NCI-H2081 (cell line): Measurements from ENCODE around the gene RLIM.
"Not testable (repeated sequence)": the region's sequence is repeated elsewhere in the genome, so short reads cannot be mapped to it uniquely, and the experiment has no call there.

Experiments used
- DNase-seq, 2 experiments: peaks; one replicate each; lab custom pipeline; 2025; lab: John Stamatoyannopoulos, UW

RLIM gene, protein sequence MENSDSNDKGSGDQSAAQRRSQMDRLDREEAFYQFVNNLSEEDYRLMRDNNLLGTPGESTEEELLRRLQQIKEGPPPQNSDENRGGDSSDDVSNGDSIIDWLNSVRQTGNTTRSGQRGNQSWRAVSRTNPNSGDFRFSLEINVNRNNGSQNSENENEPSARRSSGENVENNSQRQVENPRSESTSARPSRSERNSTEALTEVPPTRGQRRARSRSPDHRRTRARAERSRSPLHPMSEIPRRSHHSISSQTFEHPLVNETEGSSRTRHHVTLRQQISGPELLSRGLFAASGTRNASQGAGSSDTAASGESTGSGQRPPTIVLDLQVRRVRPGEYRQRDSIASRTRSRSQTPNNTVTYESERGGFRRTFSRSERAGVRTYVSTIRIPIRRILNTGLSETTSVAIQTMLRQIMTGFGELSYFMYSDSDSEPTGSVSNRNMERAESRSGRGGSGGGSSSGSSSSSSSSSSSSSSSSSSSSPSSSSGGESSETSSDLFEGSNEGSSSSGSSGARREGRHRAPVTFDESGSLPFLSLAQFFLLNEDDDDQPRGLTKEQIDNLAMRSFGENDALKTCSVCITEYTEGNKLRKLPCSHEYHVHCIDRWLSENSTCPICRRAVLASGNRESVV

DNA sequence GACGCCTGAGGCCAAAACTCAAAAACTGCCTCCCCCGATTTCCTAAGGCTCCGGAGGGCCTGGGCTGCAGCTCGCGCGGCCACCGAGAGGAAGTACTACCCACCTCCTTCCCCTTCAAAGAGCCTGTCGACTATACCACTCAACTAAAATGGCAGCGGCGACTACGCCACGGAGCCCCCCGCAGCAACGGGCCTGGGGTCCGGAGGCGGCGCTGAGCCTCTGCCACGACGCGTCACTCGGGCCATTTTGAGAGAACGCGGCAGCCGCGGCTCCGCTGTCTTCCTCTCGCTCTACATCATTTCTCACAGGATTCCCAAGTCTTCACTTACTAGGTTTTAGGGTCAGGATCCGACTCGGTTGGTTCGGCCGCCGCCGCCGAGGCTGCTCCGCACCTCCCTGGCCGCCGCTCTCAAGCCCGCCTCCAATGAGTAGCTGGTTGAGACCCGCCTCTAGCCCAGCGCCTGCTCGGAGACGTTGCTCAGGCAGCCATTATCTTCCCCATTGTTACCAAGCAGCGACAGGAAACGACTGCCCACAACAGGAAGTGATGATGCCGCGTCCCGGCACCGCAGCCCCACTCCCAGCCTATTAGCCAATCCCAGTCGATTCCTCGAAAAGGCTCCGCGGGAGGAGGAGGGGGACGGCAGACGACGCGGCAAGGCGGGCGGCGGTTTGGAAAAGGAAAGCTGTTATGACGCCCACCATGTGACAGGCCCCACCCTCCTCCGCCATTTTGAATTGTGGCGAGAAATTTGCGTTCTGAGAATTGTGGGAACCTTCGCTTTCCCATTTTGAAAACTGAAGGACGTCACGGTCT, at the start of gene RLIM:
RLIM (minus strand) TSS at position 532 of the 817 bp plus-strand sequence. CDS start 18,647 bp downstream, outside the sequence.
- peak; percentile 94 to 96 for DNase-seq

DNA sequence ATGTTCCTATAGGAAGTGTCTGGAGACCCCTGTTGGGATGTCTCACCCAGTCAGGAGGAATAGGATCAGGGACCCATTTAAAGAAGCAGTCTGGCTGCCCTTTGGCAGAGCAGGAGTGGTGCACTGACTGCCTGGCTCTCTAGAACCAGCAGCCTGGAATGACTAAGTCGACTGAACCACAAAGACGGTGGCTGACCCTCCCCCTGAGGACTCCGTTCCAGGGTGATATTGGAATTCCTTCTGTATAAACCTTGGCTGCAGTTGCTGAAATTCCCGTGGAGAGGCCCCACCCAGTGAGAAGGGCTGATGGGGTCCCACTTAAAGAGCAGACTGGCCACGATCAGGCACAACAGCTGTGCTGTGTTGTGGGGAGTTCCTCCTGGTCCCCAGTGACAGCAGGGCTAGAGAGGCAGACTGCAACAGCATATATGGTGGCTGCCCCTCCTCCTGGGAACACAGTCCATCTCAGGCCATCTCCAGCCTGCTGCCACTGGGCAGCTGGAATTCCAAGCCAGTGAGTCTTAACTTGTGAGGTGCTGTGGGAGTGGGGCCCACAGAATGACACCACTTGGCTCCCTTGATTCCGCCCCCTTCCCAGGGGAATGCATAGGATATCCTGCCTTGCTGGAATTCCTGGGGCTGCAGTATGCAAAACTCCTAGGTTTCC, 41.8 kb upstream of the RLIM start:
- DNase-seq, result no peak

DNA sequence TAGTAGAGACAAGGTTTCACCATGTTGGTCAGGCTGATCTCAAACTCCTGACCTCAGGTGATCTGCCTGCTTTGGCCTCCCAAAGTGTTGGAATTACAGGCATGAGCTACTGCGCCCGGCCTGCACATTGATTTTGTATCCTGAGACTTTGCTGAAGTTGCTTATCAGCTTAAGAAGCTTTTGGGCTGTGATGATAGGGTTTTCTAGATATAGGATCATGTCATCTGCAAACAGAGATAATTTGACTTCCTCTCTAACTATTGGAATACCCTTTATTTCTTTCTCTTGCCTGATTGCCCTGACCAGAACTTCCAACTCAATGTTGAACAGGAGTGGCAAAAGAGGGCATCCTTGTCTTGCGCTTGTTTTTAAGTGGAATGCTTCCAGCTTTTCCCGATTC, 40.5 kb upstream of the RLIM start:
- DNase-seq, result not testable (repeated sequence)

DNA sequence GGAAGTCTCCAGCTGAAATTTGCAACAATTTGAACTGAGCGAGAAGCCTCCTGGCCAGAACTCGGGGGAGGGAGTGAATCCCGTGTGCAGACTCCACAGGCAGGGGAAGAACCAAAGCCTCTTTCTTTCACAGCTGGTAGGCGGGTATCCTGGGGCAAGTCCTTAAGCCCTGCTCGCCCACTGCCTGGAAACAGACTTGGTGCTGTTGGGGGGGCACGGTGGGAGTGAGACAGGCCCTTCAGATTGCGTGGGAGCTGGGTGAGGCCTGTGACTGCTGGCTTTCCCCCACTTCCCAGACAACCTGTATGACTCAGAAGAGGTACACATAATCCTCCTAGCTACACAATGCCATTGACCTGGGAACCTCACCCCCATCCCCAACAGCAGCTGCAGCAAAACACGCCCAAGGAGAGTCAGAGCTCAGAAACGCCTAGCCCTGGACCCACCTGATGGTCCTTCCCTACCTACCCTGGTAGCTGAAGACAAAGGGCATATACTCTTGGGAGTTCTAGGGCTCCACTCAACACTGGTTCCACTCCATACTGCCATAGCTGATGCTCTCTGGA, 22.4 kb upstream of the RLIM start:
- DNase-seq, result no peak

DNA sequence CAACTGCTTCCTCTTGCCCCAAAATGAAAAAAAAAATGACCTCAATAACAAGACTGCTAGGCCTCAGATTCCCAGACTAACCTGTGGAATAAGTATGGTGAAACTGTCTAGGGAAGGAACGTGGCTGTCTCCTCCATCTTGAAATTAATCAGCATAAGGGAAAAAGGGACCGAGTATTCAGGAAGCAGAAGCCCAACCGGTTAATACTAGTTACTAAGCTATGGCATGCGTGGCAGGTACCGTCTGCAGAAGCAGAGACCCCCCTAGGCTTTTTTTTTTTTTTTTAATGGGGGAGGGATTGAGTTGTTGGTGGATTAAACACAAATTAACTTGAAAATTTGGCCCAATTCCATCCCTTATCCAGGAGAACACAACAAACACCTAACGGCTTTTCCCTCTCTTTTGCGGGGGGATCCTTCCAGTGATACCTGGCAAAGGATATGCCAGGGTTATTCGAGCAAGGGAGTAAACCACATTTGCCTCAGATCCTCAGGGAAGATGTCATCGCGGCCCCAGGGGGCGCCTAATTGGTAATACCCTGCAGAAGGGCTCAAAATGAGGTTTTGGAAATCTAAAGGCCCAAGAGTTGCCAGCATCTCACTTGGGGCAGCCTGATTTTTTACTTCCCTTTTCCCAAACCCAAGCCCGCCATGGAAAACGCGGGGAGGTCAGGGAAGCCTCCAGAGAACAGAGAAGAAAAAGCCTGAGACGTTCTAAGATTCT, 893 bp downstream of the RLIM start:
- peak in 1 of 2 experiments; percentile 36 for DNase-seq

DNA sequence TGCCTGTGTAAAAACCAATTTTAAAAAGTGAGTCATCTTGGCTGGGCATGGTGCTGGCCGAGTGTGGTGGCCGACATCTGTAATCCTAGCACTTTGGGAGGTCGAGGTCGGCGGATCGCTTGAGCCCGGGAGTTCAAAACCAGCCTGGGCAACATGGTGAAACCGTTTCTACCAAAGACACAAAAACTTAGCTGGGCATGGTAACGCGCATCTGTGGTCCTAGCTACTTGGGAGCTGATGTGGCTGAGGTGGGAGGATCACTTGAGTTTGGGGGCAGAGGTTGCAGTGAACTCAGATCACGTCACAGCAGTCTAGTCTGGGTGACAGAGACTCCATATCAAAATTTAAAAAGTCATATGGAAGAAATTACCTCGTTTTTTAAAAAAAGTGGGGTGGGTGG, 7.6 kb downstream of the RLIM start:
- DNase-seq, result no peak

DNA sequence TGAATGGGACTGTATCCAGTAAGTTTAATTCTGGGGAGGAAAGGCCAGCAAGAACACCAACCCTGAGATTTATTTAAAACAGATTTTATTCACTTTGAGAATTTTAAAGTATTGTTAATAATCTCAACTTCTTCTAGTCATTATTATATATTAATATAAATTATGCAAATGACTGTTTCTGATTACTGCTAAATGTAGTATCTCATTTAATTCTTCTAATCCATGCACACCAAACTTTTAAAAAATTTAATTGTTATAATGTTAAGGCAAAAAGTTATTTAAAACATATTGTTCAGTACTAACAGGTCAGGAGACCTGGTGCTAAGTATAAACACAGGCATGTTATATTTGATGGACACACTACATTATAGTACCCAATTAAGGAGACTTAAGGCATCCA, 8.1 kb downstream of the RLIM start:
- DNase-seq, result no peak

DNA sequence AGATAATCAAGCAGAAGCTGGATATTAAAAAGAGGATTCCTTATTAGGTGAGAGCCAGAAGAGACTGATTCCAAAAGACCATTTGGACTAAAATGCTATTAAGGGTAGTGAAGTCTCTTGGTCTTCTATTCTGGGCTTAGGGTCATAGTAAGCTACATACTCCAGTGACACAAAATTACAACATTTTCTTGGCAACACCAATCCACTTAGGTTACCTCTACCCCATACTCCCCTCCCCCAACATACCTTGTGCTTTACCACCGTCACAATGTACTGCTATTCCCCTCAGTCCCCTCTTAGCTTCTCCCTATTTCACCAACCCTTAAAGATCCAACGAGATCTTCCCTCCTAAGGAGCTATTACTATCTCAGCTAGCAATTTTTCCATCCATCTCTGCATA, 11.4 kb downstream of the RLIM start:
- no peak for DNase-seq

DNA sequence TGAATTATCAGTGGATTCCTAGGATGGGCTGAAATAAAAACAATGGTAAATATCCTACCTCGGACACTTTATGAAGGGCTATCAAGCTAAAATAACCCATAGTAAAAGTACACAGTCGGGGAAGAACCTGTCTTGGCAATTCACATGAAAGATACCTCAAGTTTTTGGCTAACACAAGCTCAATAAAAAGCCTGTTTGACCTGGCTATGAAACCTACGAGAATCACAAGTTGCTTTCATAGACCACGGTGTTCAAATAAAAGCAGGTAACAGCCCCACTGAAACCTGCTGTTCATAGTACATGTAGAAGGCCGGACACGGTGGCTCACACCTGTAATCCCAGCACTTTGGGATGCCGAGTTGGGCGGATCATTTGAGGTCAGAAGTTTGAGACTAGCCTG, 12.3 kb downstream of the RLIM start:
- no peak for DNase-seq

DNA sequence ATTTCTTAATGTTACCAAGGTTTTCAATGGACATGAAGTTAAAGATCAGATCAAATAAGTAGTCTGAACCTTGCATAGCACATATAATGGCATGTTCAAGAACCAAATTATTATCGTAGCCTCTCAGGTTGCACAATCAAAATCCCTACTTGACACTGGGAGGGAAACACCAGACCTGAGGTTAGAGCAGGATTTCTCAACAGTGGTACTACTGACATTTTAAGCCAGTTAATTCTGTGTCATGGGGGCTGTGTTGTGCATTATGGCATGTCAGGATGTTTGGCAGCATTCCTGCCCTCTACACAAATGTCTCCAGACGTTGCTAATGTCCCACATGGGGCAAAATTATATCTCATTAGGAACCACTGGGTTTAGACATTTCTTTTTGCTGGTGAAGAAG, 20.8 kb downstream of the RLIM start:
- DNase-seq, result no peak

DNA sequence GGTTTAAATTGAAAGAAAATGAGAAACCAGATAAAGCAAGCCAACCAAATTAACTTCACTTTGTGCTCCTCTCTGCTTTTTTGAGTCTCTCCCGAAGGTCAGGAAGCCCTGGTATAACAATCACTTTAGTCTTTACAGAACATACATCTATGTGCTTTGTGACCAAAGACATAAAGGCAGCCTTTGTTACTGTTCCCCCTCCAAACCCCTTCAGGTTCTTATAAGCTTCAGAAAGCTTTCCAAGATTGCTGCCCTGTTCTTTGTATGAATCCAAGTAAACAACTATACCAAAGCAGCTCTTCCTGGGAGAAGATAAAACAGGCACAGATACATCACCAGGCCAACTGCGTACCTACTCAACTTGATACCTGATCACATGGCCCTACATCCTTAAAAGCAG, 28.7 kb downstream of the RLIM start:
- no peak for DNase-seq

DNA sequence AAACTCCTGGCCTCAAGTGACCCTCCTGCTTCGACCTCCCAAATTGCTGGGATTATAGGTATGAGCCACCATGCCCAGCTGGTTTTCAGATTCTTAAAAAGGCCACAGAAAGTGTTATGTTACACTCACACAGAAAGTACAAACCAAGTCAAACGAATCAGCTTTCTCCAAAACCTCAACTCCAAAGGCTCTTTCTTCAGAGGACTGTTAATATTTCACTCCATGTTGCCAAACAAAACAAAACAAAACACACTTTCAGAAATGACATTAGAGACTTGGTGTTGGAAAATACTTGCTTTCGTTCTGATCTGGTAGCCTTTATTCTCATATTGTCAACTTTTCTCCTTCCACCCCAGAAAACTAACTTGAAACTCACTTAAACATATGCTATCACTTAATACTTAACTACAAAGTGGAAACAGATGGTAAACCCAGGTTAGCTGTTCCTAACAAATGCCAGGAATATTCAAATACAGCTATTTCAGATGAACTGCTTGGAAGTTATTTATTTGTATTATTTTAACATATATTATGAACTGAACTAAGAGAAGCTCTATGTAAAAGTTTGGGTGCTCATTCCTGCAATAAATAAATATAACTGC, 34.7 kb downstream of the RLIM start:
- no peak for DNase-seq

DNA sequence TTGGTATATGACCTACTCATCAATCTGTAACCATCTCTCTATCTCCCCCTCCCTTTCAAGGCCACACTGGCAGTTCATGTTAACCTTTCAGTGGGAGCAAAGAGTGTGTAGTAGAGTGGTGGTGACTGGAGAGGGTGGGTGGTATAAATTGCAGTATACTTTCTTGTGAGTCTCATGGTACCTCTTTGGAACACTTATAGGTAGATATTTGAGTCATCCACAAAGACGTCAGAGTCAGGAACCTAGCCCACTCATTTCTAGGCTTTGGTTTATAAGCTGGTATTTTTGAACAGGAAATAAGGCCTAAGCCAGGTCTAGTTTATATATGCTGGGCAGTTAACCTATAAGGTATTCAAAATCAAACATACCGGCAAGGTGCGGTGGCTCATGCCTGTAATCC, 36.3 kb downstream of the RLIM start:
- no peak for DNase-seq

DNA sequence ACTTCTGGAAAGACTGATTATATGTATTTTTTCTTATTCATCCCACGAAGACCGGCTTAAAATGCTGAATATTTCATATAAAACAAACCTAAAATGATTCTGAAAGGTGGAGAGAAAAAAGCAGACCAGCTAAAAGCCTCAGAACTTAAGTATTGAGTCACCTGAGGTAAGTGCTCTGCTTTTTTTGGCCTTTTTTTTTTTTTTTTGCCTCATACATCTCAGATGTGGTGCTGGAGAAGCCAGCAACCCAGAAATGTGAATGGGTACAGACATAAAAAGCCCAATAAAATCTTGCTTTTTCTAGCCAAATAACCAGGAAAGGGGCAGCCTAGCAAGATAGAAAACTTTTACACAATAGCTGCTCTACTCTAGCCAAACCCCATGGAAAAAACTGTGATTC, 57.0 kb downstream of the RLIM start:
- no peak for DNase-seq

DNA sequence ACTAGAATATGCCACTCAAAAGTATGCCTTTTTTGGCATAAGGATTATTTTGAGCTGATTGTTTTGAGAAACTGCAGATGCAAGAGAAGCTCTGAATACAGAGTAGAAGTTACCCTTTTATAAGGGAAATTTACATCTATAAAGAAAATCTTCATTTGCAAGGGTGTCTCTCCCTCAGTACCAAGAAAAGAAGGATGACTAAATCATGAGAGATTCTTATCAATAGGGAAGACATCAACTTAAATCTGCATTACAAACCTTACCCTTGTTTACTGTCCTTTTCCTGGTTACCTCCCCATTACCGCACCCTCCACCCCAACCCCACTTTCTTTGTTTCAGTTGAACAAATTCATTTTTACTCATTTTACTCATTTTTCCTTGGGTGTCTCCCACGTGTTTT, 62.5 kb downstream of the RLIM start:
- no peak for DNase-seq

DNA sequence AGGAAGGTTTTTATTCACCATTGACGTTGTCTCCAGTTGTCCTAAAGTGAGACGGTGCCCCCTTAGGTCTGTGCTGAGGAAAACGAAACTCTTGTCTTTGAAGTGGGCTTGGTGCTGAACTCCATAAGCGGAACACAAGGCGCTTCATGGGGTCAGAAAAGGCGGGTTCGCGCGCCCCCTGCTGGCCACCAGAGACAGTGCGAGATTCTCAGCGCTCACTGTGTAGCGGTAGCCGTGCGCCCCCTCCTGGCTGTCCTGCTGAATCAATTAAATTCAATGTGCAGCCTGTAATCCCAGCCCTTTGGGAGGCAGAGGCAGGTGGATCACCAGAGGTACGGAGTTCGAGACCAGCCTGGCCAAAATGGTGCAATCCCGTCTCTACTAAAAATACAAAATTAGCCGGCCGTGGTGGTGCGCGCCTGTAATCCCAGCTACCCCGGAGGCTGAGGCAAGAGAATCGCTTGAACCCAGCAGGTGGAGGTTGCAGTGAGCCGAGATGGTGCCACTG, 64.1 kb downstream of the RLIM start:
- peak; percentile 63 to 68 for DNase-seq

DNA sequence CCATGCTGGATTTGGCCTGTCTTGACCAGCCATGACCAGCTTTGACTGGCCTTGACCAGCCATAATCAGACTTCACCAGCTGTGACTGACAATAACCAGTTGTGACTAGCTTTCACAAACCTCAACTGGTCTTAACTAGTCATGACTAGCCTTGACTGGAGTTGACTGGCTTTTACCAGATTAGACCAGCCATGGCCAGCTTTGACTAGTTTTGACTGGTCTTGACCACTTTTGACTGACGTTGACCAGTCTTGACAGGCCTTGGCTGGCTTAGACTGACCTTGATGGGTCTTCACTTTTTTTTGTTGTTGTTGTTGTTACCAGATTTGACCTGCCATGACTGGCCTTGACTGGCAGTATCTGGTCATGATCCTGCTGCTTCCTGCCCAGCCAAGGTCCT, 67.4 kb downstream of the RLIM start:
- no peak for DNase-seq

DNA sequence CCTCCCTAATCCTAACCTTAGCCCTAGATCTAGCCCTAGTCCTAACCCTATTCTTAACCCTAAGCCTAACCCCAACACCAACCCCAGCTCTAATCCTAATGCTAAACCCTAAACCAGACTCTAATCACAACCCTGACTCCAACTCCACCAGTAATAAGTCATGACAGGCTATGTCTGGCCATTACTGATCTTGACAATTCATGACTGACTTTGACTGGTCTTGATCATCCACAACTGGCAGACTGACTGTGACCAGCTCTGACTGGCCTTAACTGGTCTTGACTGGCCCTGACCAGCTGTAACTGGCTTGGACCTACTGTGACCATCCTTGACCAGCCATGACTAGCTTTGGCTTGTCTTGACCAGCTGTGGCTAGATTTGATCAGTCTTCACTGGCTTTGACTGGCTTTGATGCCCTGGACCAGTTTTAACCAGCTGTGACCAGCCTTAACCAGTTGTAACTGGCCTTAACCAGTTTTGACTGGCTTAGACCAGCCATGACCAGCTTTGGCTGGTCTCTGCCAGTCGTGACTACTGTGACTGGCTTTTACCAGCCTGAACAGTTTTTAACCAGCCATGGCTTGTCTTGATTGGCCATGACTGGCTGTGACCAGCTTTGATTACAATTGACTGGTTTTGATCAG, 68.4 kb downstream of the RLIM start:
- DNase-seq, result no peak

DNA sequence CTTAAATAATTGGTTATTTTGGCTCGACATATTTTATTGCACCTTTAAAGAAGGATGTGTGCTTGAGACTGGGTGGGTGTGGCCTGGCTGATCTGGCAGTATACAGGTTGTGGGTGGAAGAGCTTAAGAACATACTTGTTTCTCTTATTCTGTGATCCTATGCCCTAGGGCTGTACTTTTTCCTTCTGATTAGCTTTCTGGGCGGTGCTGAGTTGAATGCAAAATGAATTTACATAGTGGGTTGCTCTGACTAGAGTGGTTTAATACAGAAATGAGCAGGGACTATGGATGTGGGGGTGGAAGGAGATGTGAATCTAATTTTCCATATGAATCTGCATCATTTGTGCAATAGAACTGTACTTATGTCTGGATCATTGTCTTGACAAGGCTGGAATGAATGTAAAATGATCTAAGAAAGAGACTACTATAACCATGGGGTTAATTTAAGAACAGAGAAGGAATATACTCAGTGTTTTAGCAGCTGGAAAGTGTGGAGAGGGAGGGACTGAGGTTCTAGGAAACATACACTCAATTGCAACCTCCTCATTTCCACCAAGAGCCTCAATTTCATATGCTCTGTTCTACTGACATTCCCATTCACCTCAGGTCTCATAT, 73.7 kb downstream of the RLIM start:
- no peak for DNase-seq
